ENCODE data around the gene CTAGE9. TPM values are rescaled to one million over a fixed set of nuclear protein-coding genes. Genes with fewer than 3 reads are reported as not detected.
A peak's percentile ranks its signal among the peaks of the same experiment; 100 is the strongest.

The CTAGE9 gene
- total and polyA plus RNA-seq, 2 of the 8 experiments (the other 6 are each of a cell fraction or from before 2014, with no cell fraction given): not detected

GRCh38 chr6:131729550-131729949 is 18.7 kb upstream of the CTAGE9 start:
- CTCF ChIA-PET (ENCODE audit: partially characterized antibody): interaction anchor here (0.8 to 1.8 kb wide), 5 partner anchors 15 to 254 kb away, joined by 3 to 5 read pairs (median 3); no protein-coding TSS in a partner anchor
- Histone ChIP-seq H3K36me3 (ENCODE audit: control insufficient read depth in 2 of 4, insufficient read depth in 4 of 4, low read length in 3 of 4) (no peaks in the 10 kb centered on the region), H3K23me2 (ENCODE audit: low read depth, low read length) (no peaks in the 10 kb centered on the region), H4K8ac (ENCODE audit: extremely low read depth, insufficient read depth, low read length) (no peak overlapping the region), H3K79me1 (ENCODE audit: low read depth, low read length) (no peaks in the 10 kb centered on the region), H3K27ac (ENCODE audit: low read depth, low read length) (no peak overlapping the region), H2BK5ac (ENCODE audit: low read depth, low read length) (no peak overlapping the region), H2BK20ac (ENCODE audit: low read length) (no peak overlapping the region), H4K20me1 (replicated peaks in 1 of 2; ENCODE audit: control insufficient read depth in 1 of 2, insufficient read depth in 2 of 2, low read length in 2 of 2) (no peaks in the 10 kb centered on the region), H2BK15ac (ENCODE audit: low read length) (no peak overlapping the region), H3K9ac (replicated peaks in 1 of 4; ENCODE audit: extremely low read depth in 1 of 4, low read depth in 3 of 4, low read length in 3 of 4) (no peak overlapping the region), H3K27me3 (replicated peaks in 1 of 4; ENCODE audit: control insufficient read depth in 3 of 4, extremely low read depth in 1 of 4, insufficient read depth in 3 of 4, low read length in 3 of 4) (no peaks in the 10 kb centered on the region), H3K23ac (ENCODE audit: insufficient read length) (no peak overlapping the region), H2AK5ac (ENCODE audit: low read depth, low read length) (no peak overlapping the region), H3K4me3 (ENCODE audit: extremely low read depth in 1 of 4, insufficient read depth in 2 of 4, low read depth in 3 of 4, low read length in 4 of 4) (no peak overlapping the region), H3K14ac (ENCODE audit: insufficient read length) (no peak overlapping the region), H4K91ac (replicated peaks; ENCODE audit: insufficient read length, low read length) (no peak overlapping the region), H3K4ac (replicated peaks; ENCODE audit: insufficient read length, low read depth, low read length) (no peak overlapping the region), H3K18ac (ENCODE audit: extremely low read depth, low read length) (no peak overlapping the region), H2BK12ac (ENCODE audit: low read depth, low read length) (no peak overlapping the region), H3K4me1 (replicated peaks in 1 of 4; ENCODE audit: control insufficient read depth in 3 of 4, insufficient read depth in 4 of 4, low read length in 3 of 4) (no peaks in the 10 kb centered on the region), H2AFZ (ENCODE audit: low read length) (no peak overlapping the region), H4K5ac (ENCODE audit: insufficient read length, low read depth, low read length) (no peak overlapping the region), H3K79me2 (ENCODE audit: control insufficient read depth in 1 of 2, insufficient read depth in 2 of 2, low read length in 2 of 2) (no peaks in the 10 kb centered on the region), H3K56ac (replicated peaks; ENCODE audit: insufficient read length, low read depth, low read length) (no peak overlapping the region), H3K9me3 (ENCODE audit: insufficient read depth in 2 of 2, low read depth in 1 of 2, low read length in 1 of 2) (peaks cover 0 to 10% of the 10 kb centered on the region in 2 experiments; a peak in 1 of 4 replicates), H3K4me2 (ENCODE audit: insufficient read depth in 1 of 2, low read depth in 2 of 2, low read length in 2 of 2) (no peak overlapping the region), H2BK120ac (replicated peaks; ENCODE audit: low read depth, low read length) (no peak overlapping the region)
- DNase-seq (ENCODE audit: low read depth in 1 of 2, low spot score in 2 of 2) (no peak), FAIRE-seq (no peak)
- TF ChIP-seq TBP (IDR thresholded peaks at IDR 0.05; ENCODE audit: low read depth, low read length): no peak
- no peak for TF ChIP-seq SRF (IDR thresholded peaks at IDR 0.05; ENCODE audit: low read depth, low read length)
- TF ChIP-seq RAD21 (IDR thresholded peaks at IDR 0.05 in 1 of 2, conservative IDR thresholded peaks at IDR 0.05 in 1 of 2; ENCODE audit: low read depth in 2 of 2, low read length in 2 of 2): no peak
- no peak for TF ChIP-seq EP300 (IDR thresholded peaks at IDR 0.05; ENCODE audit: borderline replicate concordance in 1 of 2, low read depth in 2 of 2, low read length in 2 of 2)
- peak; percentile 72; the same call in 1 of the 2 replicates for TF ChIP-seq CEBPB (IDR thresholded peaks at IDR 0.05; ENCODE audit: low read depth, low read length)
- TF ChIP-seq CBX8 (IDR thresholded peaks at IDR 0.05; ENCODE audit: borderline replicate concordance, low read depth, low read length): no peak
- no peak for TF ChIP-seq POLR2AphosphoS5 (IDR thresholded peaks at IDR 0.05; ENCODE audit: low read depth, low read length)
- WGBS, 2 experiments (ENCODE audit: extremely low coverage in 1 of 2, insufficient coverage in 1 of 2, insufficient read length in 1 of 2, insufficient replicate concordance in 2 of 2, low coverage in 1 of 2, low lambda C conversion rate in 2 of 2, missing lambda C conversion rate in 1 of 2): 87% methylated on average over 4 of the region's 4 CpGs; no CpG with 5 or more reads in 1 of the 2 experiments
- POLR2A ChIA-PET (ENCODE audit: partially characterized antibody): no interaction called here
